GM19239 (cell line): ENCODE data around the gene SGPP2.

Experiments used
- DNase-seq: peaks from one replicate; pipeline ENCODE4 v3.0.0; 2011; ENCODE audit warnings: low spot score; ENCODE audit not compliant: insufficient read length
- FAIRE-seq: peaks from 2 replicates; lab custom pipeline; 2011; peaks lifted over from hg19 to GRCh38; lab: Jason Lieb, UNC

The SGPP2 gene

GRCh38 chr2:222518570-222519381 is 94.4 kb downstream of the SGPP2 start:
- DNase-seq (no peak), FAIRE-seq (no peak)

DNA sequence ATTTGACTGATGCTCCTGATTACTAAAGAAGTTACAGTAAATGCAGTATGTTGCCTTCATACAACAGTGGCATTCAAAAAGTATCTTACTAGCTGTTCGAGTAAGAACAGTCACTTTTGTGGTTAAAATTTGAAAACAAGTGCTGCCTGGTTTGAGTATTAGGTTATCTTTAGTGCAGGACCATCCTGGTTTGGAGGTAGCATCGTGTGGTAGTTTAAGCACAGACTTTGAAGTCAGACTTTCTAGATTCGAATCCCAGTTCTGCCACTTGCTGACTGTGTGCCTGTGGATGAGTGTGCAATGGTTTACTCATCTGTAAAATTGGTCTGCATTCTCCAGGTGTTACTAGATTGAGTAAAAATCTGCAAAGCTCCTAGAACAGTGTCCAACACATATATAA is 96.8 kb downstream of the SGPP2 start:
- FAIRE-seq (peak; percentile 73), DNase-seq (no peak)

GRCh38 chr2:222522082-222522481 is 97.7 kb downstream of the SGPP2 start:
- DNase-seq = no peak

GRCh38 chr2:222523783-222524544 is 99.6 kb downstream of the SGPP2 start:
- FAIRE-seq (peak; percentile 61), DNase-seq (no peak)

More at GRCh38 chr2:222522082-222522481, 97.7 kb downstream of the SGPP2 start:
- FAIRE-seq = no peak

DNA sequence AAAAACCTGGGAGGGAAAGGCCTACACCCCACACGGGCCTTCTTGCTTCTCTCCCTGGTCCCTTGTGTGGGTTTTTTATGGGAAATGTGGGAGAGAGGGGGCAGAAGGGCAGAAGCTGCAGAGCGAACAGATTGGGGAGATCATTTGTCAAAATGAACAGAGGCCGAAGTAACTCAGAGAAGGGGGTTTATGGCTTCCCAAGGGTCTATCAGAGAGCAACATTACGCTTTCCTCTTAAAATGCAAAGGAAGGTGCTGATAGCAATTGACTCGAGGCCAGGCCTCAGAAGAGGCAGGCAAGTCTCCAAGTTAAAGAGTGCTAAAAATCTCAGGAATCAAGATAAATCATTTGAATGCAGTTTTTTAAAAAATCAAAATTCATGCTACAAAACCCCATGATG is 101.5 kb downstream of the SGPP2 start:
- DNase-seq (no peak), FAIRE-seq (no peak)

DNA sequence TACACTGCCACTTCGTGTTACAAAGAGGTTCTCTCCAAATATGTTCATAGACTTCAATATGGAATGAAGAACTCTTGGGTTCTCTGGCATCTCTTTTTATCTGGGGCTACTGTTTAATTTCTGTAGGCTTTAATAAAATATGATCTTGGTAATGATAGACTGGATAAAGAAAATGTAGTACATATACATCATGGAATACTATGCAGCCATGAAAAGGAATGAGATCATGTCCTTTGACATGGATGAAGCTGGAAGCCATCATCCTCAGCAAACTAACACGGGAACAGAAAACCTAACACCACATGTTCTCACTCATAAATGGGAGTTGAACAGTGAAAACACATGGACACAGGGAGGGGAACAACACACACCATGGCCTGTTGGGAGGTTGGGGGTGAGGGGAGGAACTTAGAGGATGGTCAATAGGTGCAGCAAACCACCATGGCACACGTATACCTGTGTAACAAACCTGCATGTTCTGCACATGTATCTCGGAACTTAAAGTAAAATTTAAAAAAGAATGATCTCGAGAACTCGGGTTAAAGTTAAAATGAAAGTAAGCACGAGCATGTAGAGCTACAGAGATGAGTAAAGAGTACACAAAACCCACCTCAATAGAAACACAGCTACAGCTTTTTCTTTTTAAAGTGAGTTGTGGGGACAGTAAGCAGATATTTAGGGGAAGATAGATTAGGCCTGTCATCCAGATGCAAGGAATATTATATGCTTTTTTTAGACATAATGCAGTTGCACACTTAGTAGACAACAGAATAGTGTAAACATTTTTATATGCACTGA is 102.3 kb downstream of the SGPP2 start:
- DNase-seq (no peak), FAIRE-seq (no peak)

DNA sequence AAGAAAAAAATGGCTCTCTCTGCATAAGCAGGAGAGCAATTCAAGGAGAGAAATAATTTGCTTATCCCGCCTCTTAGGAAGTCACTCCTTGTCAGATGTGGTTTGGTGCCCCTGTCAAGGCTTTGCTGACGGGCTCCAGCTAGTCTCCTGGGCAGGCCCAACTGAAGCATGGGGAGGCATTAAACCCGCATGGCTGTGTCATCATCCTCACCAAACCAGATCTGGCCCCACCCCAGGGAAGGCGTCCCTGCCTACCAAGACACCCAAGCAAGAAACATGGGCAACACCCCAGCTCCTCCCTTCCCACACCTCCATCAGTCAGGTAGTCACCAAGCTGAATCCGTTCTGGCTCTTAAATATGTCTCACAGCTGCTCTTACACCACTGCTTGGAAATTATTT is 108.0 kb downstream of the SGPP2 start:
- no peak for FAIRE-seq
- no peak for DNase-seq

GRCh38 chr2:222535477-222535876 is 111.1 kb downstream of the SGPP2 start:
- DNase-seq = no peak
- FAIRE-seq = no peak

- no peak for FAIRE-seq
- DNase-seq = no peak
Observed at GRCh38 chr2:222538535-222538934, 114.2 kb downstream of the SGPP2 start.

DNA sequence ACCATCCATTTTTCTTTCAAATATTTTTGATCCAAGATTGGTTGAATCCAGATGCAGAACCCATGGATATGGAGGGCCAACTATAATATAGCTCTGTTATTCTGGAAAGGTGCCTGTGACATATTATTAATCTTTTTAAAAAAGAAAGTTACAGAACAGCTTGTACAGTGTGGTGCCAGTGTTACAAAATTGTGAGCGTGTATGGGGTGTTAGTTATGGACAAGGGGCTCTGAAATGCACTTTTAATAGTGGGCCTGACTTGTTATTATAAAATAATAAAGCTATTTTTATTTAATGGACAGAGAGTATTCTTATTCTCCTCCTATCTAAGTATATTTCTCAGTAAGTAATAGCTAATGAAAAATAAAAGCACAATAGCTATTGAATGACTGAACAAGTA is 120.3 kb downstream of the SGPP2 start:
- DNase-seq = no peak
- FAIRE-seq = no peak

- no peak for FAIRE-seq
- DNase-seq = no peak
Observed at GRCh38 chr2:222545823-222546795, 121.8 kb downstream of the SGPP2 start.

GRCh38 chr2:222547083-222547482 is 122.7 kb downstream of the SGPP2 start:
- DNase-seq = no peak
- peak; percentile 54 for FAIRE-seq

DNA sequence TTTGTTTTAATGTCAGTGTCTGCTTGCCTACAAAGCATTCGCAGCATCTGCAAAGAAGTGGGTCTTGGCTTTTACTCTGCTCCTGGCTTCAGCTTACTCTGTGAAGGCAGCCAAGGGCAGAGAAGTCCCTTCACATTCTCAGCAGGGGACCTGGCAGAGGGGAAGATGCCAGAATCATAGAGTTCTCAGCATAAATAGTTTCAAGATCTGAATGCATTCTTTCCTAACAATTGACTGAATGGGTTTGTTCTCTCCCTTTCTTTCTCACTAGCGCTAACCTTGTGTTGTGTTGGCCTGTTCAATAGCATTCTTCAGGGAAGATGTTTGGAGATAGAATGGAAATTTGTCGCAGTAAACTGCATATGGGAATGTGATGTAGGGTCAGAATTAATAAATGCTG is 124.6 kb downstream of the SGPP2 start:
- no peak for FAIRE-seq

DNA sequence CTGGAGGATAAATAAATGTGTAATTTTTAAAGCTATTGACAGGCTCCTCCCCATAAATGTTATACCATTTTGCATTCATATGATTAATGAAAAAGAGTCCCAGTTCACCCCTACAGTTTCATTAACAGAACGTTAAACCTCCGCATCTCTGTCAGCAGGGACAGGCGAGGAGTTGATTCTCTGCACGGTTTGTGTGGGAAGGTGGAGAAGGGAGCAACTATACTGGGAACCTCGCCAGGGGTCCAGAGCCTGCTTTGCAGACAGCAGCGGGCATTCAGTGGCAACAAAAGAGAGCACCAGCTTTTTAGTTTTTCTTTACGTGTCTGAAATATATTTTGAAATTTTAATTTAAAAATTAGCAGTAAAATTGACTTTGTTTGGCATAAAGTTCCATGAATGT is 130.2 kb downstream of the SGPP2 start:
- FAIRE-seq (no peak), DNase-seq (no peak)

More for the DNA sequence above, 124.6 kb downstream of the SGPP2 start:
- DNase-seq = no peak

GRCh38 chr2:222561151-222561550 is 136.8 kb downstream of the SGPP2 start:
- no peak for FAIRE-seq
- no peak for DNase-seq

DNA sequence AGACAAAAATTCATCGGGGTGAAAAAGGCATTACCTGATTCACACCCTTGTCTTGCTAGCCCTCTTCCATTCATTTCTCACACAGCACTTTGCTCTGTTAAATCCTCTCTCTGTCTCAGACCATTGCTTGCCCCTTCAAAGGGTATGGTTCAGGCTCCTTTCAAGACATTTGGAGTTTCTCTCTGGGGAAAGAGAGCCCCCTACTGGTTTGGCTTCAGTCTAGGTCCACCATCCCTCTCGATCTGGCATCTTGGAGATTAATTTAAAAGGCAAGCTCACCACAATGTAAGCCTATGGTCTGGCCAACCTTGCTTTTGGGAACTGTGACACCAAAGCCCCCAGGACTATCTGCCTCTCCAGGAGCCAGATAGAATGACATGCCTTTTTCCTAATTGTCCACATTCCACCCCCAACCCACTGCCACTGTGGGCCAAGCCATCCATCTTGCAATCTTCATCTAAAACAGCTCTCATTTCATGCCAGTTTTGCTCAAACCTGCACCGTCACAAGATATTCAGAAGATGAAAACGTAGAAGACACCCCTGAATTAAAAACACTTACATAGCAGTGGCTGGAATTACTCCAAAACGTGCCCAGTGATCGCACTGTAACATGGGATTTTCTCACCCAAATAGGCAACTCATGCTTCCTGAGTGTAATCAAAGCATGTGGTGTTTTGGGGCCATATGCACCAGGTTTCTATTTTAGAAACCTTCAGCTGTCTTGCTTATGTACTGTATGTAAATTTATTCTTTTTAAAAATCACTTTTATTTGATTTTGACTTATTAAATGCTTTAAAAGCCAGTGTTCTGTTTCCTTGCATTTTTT is 137.7 kb downstream of the SGPP2 start:
- DNase-seq (peak; percentile 74), FAIRE-seq (peak; percentile 95)

GRCh38 chr2:222563106-222563718 is 138.9 kb downstream of the SGPP2 start:
- DNase-seq (no peak), FAIRE-seq (no peak)

DNA sequence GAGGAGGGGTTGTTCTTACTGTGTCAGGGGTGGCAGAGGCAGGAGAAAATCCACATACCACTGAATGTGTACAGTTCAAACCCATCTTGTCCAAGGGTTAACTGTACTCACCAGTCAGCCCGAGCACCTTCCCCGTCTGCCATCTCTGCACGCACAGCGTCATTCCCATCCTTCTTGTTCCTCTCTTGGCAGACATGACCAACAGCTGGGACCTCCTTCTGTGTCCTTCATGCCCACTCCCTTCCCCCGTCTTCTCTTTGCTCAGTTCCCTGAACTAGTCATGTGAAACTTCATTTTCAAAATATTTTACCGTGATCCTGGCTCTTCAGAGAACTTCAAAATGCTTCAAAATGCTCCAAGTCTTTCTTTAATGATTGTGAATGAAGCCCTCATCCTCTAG is 139.6 kb downstream of the SGPP2 start:
- FAIRE-seq (no peak), DNase-seq (no peak)
